Measurements from ENCODE around the gene GPR142.

The GPR142 gene

DNA sequence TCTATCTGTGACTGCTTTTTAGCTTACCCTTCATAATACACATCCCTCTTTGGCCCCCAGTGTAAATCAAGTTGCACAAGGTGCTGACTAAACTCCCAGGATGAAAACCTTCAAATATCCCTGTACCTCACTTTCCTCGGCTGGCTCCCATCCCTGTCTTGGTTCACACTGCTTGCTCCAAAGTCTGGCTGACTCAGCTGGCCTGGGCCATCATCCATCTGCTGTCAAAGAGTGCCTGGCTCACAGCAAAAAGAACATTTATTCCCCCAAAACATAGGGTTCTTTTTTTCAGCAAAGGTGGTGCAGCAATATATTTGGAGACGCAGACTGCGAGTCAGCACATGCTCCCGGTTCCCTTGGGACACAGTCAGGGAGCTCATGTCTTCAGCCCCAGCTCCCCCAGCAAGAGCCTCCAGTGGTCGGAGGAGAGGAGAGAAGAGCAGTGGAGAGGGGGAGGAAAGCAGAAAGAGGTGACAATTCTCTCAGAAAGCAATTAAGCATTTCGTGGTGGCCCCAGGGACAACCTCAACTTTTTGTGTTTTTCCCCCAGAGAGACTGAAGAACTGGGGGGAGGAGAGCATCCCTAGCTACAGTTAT lies 26.1 kb downstream of the GPR142 start:
- TF ChIP-seq, protein P1, sequence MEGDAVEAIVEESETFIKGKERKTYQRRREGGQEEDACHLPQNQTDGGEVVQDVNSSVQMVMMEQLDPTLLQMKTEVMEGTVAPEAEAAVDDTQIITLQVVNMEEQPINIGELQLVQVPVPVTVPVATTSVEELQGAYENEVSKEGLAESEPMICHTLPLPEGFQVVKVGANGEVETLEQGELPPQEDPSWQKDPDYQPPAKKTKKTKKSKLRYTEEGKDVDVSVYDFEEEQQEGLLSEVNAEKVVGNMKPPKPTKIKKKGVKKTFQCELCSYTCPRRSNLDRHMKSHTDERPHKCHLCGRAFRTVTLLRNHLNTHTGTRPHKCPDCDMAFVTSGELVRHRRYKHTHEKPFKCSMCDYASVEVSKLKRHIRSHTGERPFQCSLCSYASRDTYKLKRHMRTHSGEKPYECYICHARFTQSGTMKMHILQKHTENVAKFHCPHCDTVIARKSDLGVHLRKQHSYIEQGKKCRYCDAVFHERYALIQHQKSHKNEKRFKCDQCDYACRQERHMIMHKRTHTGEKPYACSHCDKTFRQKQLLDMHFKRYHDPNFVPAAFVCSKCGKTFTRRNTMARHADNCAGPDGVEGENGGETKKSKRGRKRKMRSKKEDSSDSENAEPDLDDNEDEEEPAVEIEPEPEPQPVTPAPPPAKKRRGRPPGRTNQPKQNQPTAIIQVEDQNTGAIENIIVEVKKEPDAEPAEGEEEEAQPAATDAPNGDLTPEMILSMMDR (conservative IDR thresholded peaks at IDR 0.05; ENCODE audit: low read length), result no peak
- no peak for DNase-seq (ENCODE audit: low read depth)
- H3K4me3 ChIP-seq (ENCODE audit: low read length), result no peak overlapping the region

DNA sequence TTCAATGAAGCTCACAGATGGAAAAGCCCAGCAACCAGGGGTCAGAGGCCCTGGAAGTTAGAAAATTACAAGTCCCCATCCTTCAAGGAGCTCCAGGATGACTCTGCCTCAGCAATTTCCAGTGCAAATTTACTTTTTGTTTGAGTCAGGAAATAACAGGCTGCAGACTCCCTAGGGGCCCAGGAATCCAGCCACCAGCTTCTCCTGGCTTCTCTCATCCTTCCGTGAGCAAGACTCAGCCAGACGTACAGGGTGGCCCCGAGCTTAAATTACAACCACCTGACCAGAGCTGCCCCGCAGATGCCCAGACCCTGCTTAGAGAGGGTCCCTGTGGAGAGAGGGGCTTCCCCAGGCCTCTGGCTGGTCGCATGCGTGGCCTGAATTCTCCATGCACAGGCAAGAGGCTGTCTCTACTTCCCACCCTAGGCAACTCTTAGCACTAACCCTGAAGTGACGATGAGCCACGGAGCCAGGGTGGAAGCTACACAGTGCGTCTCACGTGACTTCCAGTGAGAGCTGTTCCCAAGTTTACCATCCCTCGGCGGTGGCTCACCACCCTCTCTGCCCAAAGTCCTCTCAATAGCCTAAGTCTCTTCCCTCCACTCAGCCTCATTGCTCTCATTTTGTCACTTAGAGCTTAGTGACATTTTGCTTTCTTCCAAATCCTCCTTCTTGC lies 27.1 kb downstream of the GPR142 start:
- DNase-seq (ENCODE audit: low read depth), result no peak
- H3K4me3 ChIP-seq (ENCODE audit: low read length), result no peak overlapping the region
- TF ChIP-seq, protein P1 (conservative IDR thresholded peaks at IDR 0.05; ENCODE audit: low read length), result no peak

DNA sequence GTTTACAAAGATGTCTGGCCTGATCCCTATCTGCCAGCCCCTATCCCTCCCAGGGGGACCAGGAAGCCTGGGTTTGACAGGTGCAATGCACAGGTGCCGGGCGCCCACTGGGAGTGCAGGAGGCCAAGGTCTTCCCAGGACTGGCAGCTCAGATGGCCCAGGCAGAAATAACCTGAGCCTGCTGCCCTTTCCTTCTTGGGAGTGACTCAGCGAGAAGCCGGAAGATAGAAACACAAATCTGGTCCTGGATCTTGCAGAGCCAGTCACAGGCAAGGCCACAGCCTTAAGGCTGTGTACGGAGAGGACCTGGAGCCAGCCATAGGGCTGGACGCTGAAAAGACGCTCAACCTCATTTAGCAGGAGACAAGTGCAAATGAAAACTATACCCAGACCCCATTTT lies 27.7 kb downstream of the GPR142 start:
- H3K4me3 ChIP-seq (ENCODE audit: low read length), result no peak overlapping the region
- TF ChIP-seq, protein P1 (conservative IDR thresholded peaks at IDR 0.05; ENCODE audit: low read length), result no peak
- DNase-seq (ENCODE audit: low read depth), result no peak

DNA sequence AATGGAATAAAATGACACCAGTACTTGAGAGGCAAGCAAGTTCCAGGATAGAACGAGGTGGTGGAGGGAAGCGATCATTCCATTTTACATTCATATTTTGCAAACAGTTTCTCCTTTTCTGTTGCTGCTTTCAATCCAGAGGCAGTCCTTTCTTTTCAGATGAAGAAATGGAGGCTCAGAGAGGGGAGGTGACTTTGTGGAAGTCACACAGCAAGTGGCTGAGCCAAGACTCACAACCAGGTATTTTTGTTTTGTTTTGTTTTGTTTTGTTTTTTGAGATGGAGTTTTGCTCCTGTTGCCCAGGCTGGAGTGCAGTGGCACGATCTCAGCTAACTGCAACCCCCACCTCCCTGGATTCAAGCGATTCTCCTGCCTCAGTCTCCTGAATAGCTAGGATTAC lies 29.3 kb downstream of the GPR142 start:
- H3K4me3 ChIP-seq (ENCODE audit: low read length), result no peak overlapping the region
- TF ChIP-seq, protein P1 (conservative IDR thresholded peaks at IDR 0.05; ENCODE audit: low read length), result no peak
- no peak for DNase-seq (ENCODE audit: low read depth)

DNA sequence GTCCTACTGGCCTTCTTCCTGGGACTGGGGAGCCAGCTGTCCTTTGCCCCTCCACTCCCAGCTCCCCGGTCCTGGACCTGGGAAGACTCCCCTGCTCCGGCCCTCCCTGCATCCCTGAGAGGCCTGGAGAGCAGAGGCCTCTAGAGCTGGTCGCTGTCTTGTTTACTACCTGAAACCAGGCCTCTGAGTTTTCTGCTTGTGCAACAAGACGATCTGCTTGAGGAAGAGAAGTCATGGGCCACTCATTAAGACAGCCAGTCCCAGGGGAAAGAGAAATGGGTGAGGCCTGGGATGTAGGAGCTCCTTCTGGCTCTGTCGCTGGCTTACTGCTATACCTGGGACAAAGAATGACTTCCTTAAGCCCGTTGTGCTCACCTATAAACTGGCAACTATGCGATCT lies 34.7 kb downstream of the GPR142 start:
- H3K4me3 ChIP-seq (ENCODE audit: low read length), result no peak overlapping the region
- TF ChIP-seq, protein P1 (conservative IDR thresholded peaks at IDR 0.05; ENCODE audit: low read length), result no peak
- DNase-seq (ENCODE audit: low read depth), result no peak

DNA sequence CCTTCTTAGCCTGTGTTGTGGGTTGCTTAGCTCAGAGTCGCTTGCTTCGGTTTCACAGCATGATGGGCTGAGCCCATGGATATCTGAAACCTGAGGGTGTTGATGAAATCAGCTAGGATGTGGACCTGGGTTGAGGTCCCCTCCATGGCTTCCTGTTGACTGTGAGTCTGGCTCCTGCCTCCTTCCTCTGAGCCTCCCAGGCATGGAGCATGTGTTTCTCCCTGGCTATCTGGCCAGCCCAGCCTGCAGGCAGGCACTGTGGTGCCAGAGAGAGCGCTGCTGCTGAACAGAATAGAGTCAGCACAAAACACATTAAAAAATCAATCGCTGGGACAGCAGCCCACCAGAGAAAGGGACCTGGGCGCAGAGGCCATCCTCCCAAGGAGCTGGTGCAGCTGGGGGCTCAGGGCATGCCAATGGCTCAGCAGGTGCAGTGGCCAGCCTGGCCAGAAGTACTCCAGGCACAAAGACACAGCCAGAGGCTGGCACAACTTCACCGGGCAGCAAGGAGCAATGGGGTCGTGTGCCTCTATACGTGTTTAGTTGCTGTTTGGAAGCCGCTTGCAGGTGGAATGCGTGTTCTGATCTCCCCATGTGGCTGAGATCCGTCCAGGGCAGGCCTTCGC lies 36.3 kb downstream of the GPR142 start:
- no peak for DNase-seq (ENCODE audit: low read depth)
- no peak overlapping the region for H3K4me3 ChIP-seq (ENCODE audit: low read length)
- TF ChIP-seq, protein P1 (conservative IDR thresholded peaks at IDR 0.05; ENCODE audit: low read length), result no peak

DNA sequence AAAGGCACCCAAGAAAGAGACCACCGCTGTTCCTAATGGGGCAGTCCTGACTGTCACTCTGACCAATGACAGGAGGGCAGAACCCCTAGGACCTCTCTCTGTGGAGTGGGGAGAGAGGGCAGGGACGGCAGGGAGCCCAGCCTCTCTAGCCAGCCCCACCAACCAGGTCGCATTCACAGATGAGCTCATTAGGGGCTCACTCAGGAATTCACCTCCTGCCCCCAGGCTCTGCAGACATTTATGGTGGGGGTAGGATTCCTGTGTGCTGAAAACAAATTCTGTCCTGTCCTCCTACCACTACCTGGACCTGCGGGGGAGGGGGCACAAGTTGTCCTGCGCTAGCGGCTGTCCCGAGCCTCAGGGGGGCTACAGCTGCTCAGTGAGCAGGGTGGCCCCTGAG lies 36.9 kb downstream of the GPR142 start:
- DNase-seq (ENCODE audit: low read depth), result no peak
- TF ChIP-seq, protein P1 (conservative IDR thresholded peaks at IDR 0.05; ENCODE audit: low read length), result no peak
- no peak overlapping the region for H3K4me3 ChIP-seq (ENCODE audit: low read length)

Measured in AG10803 (cell line).